Panc1 (cell line): Measurements from ENCODE around the gene TIMP3.

Experiments used
- CTCF ChIP-seq: fragments of 450-650 bp; IDR thresholded peaks from 2 replicates; pipeline ENCODE4 v1.5.1; 2017; ENCODE audit warnings: mild to moderate bottlenecking
- POLR2AphosphoS5 ChIP-seq: IDR thresholded peaks from 2 replicates; pipeline ENCODE4 v1.6.1; 2012; ENCODE audit warnings: mild to moderate bottlenecking, low read depth, low read length, moderate library complexity
- SIN3A ChIP-seq: IDR thresholded peaks from 2 replicates; pipeline ENCODE4 v1.6.1; 2012; ENCODE audit warnings: low read depth, mild to moderate bottlenecking, low read length, moderate library complexity, borderline replicate concordance; ENCODE audit not compliant: insufficient read depth

DNA sequence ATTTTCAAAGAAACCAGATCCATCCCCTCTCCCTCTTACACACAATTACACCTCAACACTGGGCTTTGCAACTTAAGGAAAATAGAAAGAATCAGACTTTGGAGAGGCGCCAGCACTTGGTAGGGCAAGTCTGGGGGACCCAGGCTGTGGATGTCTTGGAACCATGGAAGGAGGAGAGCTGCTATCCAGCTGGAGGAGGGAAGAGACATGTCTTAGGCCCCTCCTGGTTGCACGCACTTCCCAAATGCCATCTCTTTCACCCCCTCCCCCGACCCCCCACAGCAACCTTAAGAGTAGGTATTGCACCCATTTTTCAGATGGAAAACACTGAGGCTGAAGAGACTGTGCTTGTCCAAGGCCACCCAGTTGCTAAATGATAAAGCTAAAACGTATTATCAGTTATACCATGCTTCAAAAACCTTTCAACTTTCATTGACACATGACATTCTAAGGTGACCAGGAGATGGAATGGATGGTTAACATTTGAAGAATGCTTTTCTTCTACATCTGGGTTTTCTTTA is 3.9 kb downstream of the TIMP3 start:
- TF ChIP-seq SIN3A (no peak), CTCF (no peak), POLR2AphosphoS5 (no peak)
